Stimulated activated naive B cell treated with anti-CD40 and anti-IgM and Interleukin-4, amounts not matched to agents 10 μg/mL and 1 μg/mL and 100 μg/mL, for 72 hours (primary cell): ENCODE measurements around the gene RALGAPB.
"Not testable (repeated sequence)": the region's sequence is repeated elsewhere in the genome, so short reads cannot be mapped to it uniquely, and the experiment has no call there.

Experiments
- ATAC-seq, 2 donors: fragments of 150-1000 bp; cut with Tn5 transposase; replicated peaks; 2 replicates each; pipeline ENCODE4 v1.10.0; 2021; ENCODE audit warnings: moderate library complexity in 1 of 2
- DNase-seq: peaks from one replicate; pipeline ENCODE4 v3.0.0; 2021
- H3K27ac Mint-ChIP-seq: one replicate; pipeline ENCODE4 v1.8.0; 2022; ENCODE audit warnings: mild to moderate bottlenecking, mixed read lengths
- H3K27me3 Mint-ChIP-seq, 2 donors: one replicate each; pipeline ENCODE4 v1.8.0; 2022; ENCODE audit warnings: mixed read lengths in 2 of 2
- H3K36me3 Mint-ChIP-seq, 2 donors: one replicate each; pipeline ENCODE4 v1.8.0; 2022; ENCODE audit warnings: mixed read lengths in 2 of 2, mild to moderate bottlenecking in 1 of 2
- H3K4me1 Mint-ChIP-seq, 2 donors: one replicate each; pipeline ENCODE4 v1.8.0; 2022; ENCODE audit warnings: mixed read lengths in 2 of 2, mild to moderate bottlenecking in 1 of 2
- H3K4me3 Mint-ChIP-seq, 2 donors: one replicate each; pipeline ENCODE4 v1.8.0; 2022; ENCODE audit warnings: mild to moderate bottlenecking in 2 of 2, mixed read lengths in 2 of 2, moderate library complexity in 1 of 2
- H3K9me3 Mint-ChIP-seq, 2 donors: one replicate each; pipeline ENCODE4 v1.8.0; 2022; ENCODE audit warnings: mixed read lengths in 2 of 2, mild to moderate bottlenecking in 1 of 2

The RALGAPB gene

DNA sequence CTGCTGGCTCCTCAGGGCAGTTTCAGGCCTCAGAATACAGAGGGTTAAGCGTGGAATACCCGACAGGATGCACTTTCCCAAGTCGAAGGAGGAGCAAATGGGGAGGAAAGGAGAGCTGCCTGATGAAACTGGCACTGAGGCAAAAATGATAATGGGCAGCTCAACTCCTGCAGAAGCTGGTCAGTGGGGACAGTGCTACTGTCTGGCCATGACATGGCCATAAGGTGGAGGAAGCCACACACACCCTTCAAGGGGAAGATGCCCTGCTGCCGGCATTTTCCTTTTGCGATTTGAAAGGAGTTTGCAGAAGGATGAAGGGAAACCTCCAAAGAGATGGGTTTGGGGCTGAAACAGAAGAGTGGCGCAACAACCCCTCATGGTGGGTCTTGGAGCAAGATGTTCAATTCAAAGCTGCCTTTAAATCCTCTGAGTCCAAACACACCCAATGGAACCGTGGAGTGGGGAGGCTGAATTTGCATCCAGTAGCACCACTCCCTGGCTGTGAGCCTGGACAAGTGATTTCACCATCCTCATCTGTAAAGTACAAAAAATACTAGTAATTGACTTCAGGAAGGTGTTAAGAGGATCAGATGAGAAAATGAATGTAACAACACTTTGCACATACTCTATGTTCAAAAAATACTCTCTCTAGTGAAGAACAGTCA, 111.6 kb downstream of the RALGAPB start:
- Mint-ChIP-seq H3K4me1 (no peaks in the 10 kb centered on the region), H3K9me3 (no peaks in the 10 kb centered on the region), H3K27ac (no peak overlapping the region), H3K36me3 (peaks cover 0 to 4% of the 10 kb centered on the region in 2 donors), H3K27me3 (peaks cover 0 to 6% of the 10 kb centered on the region in 2 donors), H3K4me3 (no peak overlapping the region)
- DNase-seq (no peak), ATAC-seq (no peak)

GRCh38 chr20:38585404-38586180, 112.9 kb downstream of the RALGAPB start:
- Mint-ChIP-seq H3K9me3 (no peaks in the 10 kb centered on the region), H3K27me3 (peaks cover 0 to 6% of the 10 kb centered on the region in 2 donors), H3K27ac (no peak overlapping the region), H3K36me3 (no peaks in the 10 kb centered on the region), H3K4me3 (no peak overlapping the region), H3K4me1 (no peaks in the 10 kb centered on the region)
- DNase-seq (no peak), ATAC-seq (no peak)

GRCh38 chr20:38586181-38586525, 113.5 kb downstream of the RALGAPB start:
- ATAC-seq (no peak), DNase-seq (no peak)
- H3K4me1 Mint-ChIP-seq: no peaks in the 10 kb centered on the region
- no peaks in the 10 kb centered on the region for H3K36me3 Mint-ChIP-seq
- peaks cover 0 to 6% of the 10 kb centered on the region in 2 donors for H3K27me3 Mint-ChIP-seq
- no peaks in the 10 kb centered on the region for H3K9me3 Mint-ChIP-seq
- no peak overlapping the region for H3K27ac Mint-ChIP-seq
- no peak overlapping the region for H3K4me3 Mint-ChIP-seq

- DNase-seq: no peak
- Mint-ChIP-seq H3K9me3 (no peaks in the 10 kb centered on the region), H3K27me3 (peaks cover 0 to 6% of the 10 kb centered on the region in 2 donors), H3K27ac (no peak overlapping the region), H3K36me3 (no peaks in the 10 kb centered on the region), H3K4me3 (no peak overlapping the region), H3K4me1 (no peaks in the 10 kb centered on the region)
- no peak for ATAC-seq
Measured at GRCh38 chr20:38588303-38588702, 115.7 kb downstream of the RALGAPB start.

GRCh38 chr20:38589351-38589750, 116.7 kb downstream of the RALGAPB start:
- no peaks in the 10 kb centered on the region for H3K9me3 Mint-ChIP-seq
- DNase-seq (no peak), ATAC-seq (no peak)
- H3K27ac Mint-ChIP-seq: no peak overlapping the region
- H3K4me3 Mint-ChIP-seq: no peak overlapping the region
- H3K36me3 Mint-ChIP-seq: no peaks in the 10 kb centered on the region
- H3K4me1 Mint-ChIP-seq: no peaks in the 10 kb centered on the region
- H3K27me3 Mint-ChIP-seq: peaks cover 0 to 6% of the 10 kb centered on the region in 2 donors

DNA sequence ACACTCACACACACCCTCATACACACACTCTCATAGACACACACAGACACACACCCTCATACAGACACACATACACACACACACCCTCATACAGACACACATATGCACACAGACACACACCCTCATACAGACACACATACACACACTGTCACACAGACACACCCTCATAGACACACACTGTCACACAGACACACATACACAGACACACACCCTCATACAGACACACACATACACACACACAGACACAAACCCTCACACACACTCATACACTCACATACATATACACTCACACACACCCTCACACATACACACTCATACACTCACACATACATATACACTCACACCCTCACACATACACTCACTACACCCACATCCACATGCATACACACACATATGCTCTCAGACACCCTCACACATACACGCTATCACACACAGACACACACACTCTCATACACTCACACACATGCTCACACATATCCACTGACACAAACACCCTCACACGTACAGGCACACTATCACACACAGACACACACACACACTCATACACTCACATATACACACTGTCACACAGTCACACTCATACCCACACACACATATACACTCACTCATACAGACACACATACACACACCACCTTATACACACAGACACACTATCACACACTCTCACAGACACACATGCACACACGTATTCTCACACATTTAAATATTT, 117.5 kb downstream of the RALGAPB start:
- no peak for ATAC-seq
- Mint-ChIP-seq H3K4me1 (no peaks in the 10 kb centered on the region), H3K27ac (no peak overlapping the region), H3K9me3 (no peaks in the 10 kb centered on the region), H3K36me3 (no peaks in the 10 kb centered on the region), H3K27me3 (peaks cover 0 to 6% of the 10 kb centered on the region in 2 donors), H3K4me3 (no peak overlapping the region)
- DNase-seq: no peak

GRCh38 chr20:38590676-38591473, 118.2 kb downstream of the RALGAPB start:
- no peak overlapping the region for H3K4me3 Mint-ChIP-seq
- no peaks in the 10 kb centered on the region for H3K9me3 Mint-ChIP-seq
- no peak overlapping the region for H3K27ac Mint-ChIP-seq
- ATAC-seq (no peak), DNase-seq (no peak)
- H3K36me3 Mint-ChIP-seq: no peaks in the 10 kb centered on the region
- no peaks in the 10 kb centered on the region for H3K4me1 Mint-ChIP-seq
- peaks cover 0 to 6% of the 10 kb centered on the region in 2 donors for H3K27me3 Mint-ChIP-seq

GRCh38 chr20:38591474-38592410, 119.1 kb downstream of the RALGAPB start:
- H3K36me3 Mint-ChIP-seq: no peaks in the 10 kb centered on the region
- H3K9me3 Mint-ChIP-seq: no peaks in the 10 kb centered on the region
- H3K27me3 Mint-ChIP-seq: peaks cover 0 to 6% of the 10 kb centered on the region in 2 donors
- H3K4me1 Mint-ChIP-seq: no peaks in the 10 kb centered on the region
- DNase-seq (no peak), ATAC-seq (no peak)
- H3K4me3 Mint-ChIP-seq: no peak overlapping the region
- H3K27ac Mint-ChIP-seq: no peak overlapping the region

DNA sequence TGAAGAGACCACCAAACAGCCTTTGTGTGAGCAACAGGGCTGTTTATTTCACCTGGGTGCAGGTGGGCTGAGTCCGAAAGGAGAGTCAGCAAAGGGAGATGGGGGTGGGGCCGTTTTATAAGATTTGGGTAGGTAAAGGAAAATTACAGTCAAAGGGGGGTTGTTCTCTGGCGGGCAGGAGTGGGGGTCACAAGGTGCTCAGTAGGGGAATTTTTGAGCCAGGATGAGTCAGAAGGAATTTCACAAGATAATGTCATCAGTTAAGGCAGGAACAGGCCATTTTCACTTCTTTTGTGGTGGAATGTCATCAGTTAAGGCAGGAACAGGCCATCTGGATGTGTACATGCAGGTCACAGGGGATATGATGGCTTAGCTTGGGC, 119.8 kb downstream of the RALGAPB start:
- DNase-seq, H3K27me3 Mint-ChIP-seq, H3K9me3 Mint-ChIP-seq, H3K4me3 Mint-ChIP-seq, H3K4me1 Mint-ChIP-seq, ATAC-seq, H3K27ac Mint-ChIP-seq, H3K36me3 Mint-ChIP-seq: not testable (repeated sequence)

DNA sequence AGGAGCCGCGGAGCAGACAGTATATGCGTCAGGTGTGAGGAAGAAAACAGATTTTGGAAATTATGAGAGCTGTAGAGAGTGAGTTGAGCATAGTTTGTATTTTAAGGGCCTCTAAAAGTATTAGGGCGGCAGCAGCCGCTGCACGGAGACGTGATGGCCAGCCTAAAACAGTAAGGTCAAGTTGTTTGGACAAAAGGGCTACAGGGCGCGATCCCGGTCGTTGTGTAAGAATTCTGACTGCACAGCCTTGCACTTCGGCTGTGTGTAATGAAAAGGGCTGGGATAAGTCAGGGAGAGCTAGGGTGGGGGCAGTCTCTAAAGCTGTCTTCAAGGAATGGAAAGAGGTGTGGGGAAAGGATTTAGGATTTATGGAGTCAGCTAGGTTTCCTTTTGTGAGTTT, 121.6 kb downstream of the RALGAPB start:
- not testable (repeated sequence) for H3K9me3 Mint-ChIP-seq, DNase-seq, H3K36me3 Mint-ChIP-seq, ATAC-seq, H3K4me3 Mint-ChIP-seq, H3K4me1 Mint-ChIP-seq, H3K27ac Mint-ChIP-seq
- peaks cover 15 to 16% of the 10 kb centered on the region in 2 donors for H3K27me3 Mint-ChIP-seq

DNA sequence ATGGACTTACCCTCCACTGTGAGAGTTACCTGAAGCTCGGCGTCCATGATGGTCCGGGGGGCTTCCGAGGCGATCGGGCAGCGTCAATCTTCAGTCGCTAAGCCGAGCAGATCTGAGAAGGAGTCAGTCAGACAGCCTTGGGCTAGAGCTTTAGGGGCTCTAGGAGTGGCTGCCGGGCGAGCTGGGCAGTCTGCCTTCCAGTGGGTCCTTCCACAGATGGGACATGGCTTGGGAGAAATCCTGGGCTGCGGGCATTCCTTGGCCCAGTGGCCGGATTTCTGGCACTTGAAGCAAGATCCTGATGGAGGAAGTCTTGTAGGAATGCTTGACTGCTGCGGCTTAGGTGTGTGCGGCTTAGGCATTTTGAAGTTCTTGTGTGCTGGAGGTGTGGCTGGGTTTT, 123.2 kb downstream of the RALGAPB start:
- not testable (repeated sequence) for H3K9me3 Mint-ChIP-seq, H3K27ac Mint-ChIP-seq, H3K4me1 Mint-ChIP-seq, H3K4me3 Mint-ChIP-seq, DNase-seq, ATAC-seq, H3K36me3 Mint-ChIP-seq
- H3K27me3 Mint-ChIP-seq: peaks cover 23 to 32% of the 10 kb centered on the region in 2 donors

GRCh38 chr20:38599410-38599882, 126.8 kb downstream of the RALGAPB start:
- Mint-ChIP-seq H3K4me1 (peaks cover 5 to 16% of the 10 kb centered on the region in 2 donors), H3K4me3 (no peak overlapping the region), H3K27me3 (peaks cover 50 to 66% of the 10 kb centered on the region in 2 donors), H3K9me3 (no peaks in the 10 kb centered on the region), H3K27ac (no peak overlapping the region), H3K36me3 (no peaks in the 10 kb centered on the region)
- ATAC-seq (no peak), DNase-seq (no peak)

- Mint-ChIP-seq H3K4me3 (no peak overlapping the region), H3K27me3 (peaks cover 53 to 70% of the 10 kb centered on the region in 2 donors), H3K4me1 (peaks cover 5 to 16% of the 10 kb centered on the region in 2 donors), H3K9me3 (no peaks in the 10 kb centered on the region), H3K27ac (no peak overlapping the region), H3K36me3 (no peaks in the 10 kb centered on the region)
- DNase-seq: no peak
- ATAC-seq: no peak
Measured at GRCh38 chr20:38600057-38600456, 127.4 kb downstream of the RALGAPB start.
